Osteoblast (primary cell): ENCODE results near the gene TLK1. TPM values are rescaled to one million over a fixed set of nuclear protein-coding genes. Genes with fewer than 3 reads are reported as not detected.

Experiments used
- DNase-seq: peaks from one replicate; pipeline ENCODE4 v3.0.0; 2011; ENCODE audit warnings: low spot score, mixed read lengths; ENCODE audit not compliant: insufficient read length; ENCODE audit errors: missing footprints
- H2AFZ ChIP-seq: 2 replicates; pipeline ENCODE4 v1.6.0; 2011; ENCODE audit warnings: mild to moderate bottlenecking, low read length
- H3K27ac ChIP-seq: 2 replicates; pipeline ENCODE4 v1.5.1; 2011; ENCODE audit warnings: mild to moderate bottlenecking, low read depth, low read length, moderate library complexity
- H3K27me3 ChIP-seq: 2 replicates; pipeline ENCODE4 v1.6.0; 2012; ENCODE audit warnings: mild to moderate bottlenecking, control low read depth, inconsistent platforms, low read length, moderate library complexity; ENCODE audit not compliant: insufficient read depth
- H3K36me3 ChIP-seq: 2 replicates; pipeline ENCODE4 v1.5.1; 2011; ENCODE audit warnings: mild to moderate bottlenecking, low read length, control low read depth, moderate library complexity; ENCODE audit not compliant: insufficient read depth
- H3K4me1 ChIP-seq: 2 replicates; pipeline ENCODE4 v1.5.1; 2011; ENCODE audit warnings: mild to moderate bottlenecking, low read length, control low read depth, moderate library complexity; ENCODE audit not compliant: insufficient read depth
- H3K4me2 ChIP-seq: 2 replicates; pipeline ENCODE4 v1.6.0; 2011; ENCODE audit warnings: mild to moderate bottlenecking, low read length; ENCODE audit not compliant: insufficient read depth
- H3K4me3 ChIP-seq: fragments of 200-600 bp; sonication (generic); 3 replicates; pipeline ENCODE4 v1.5.1; 2012; ENCODE audit warnings: mild to moderate bottlenecking, low read length, inconsistent platforms; ENCODE audit not compliant: insufficient read depth
- H3K79me2 ChIP-seq: 2 replicates; pipeline ENCODE4 v1.6.0; 2012; ENCODE audit warnings: mild to moderate bottlenecking, low read length, control low read depth, inconsistent platforms; ENCODE audit not compliant: insufficient read depth
- H3K9me3 ChIP-seq: 2 replicates; pipeline ENCODE4 v1.5.1; 2011; ENCODE audit warnings: low read depth, low read length, control low read depth
- H4K20me1 ChIP-seq: 2 replicates; pipeline ENCODE4 v1.6.0; 2012; ENCODE audit warnings: mild to moderate bottlenecking, low read length, control low read depth; ENCODE audit not compliant: insufficient read depth
- total RNA-seq: library from RNA; depleted of rRNA; stranded (reverse); fragments of >200 nt; gene quantifications from 2 replicates; pipeline ENCODE4 v1.2.3, GENCODE V29; 2012
- TF ChIP-seq, protein P1 (sequence below): IDR thresholded peaks from 2 replicates; pipeline ENCODE4 v1.5.1; 2011; ENCODE audit warnings: mild to moderate bottlenecking, low read depth, low read length, moderate library complexity; ENCODE audit errors: extremely low read depth

Gene TLK1
- total RNA-seq, 1 donor, result 22.1 TPM

GRCh38 chr2:171018522-171018921, 142.2 kb downstream of the TLK1 start:
- TF ChIP-seq, protein P1, sequence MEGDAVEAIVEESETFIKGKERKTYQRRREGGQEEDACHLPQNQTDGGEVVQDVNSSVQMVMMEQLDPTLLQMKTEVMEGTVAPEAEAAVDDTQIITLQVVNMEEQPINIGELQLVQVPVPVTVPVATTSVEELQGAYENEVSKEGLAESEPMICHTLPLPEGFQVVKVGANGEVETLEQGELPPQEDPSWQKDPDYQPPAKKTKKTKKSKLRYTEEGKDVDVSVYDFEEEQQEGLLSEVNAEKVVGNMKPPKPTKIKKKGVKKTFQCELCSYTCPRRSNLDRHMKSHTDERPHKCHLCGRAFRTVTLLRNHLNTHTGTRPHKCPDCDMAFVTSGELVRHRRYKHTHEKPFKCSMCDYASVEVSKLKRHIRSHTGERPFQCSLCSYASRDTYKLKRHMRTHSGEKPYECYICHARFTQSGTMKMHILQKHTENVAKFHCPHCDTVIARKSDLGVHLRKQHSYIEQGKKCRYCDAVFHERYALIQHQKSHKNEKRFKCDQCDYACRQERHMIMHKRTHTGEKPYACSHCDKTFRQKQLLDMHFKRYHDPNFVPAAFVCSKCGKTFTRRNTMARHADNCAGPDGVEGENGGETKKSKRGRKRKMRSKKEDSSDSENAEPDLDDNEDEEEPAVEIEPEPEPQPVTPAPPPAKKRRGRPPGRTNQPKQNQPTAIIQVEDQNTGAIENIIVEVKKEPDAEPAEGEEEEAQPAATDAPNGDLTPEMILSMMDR, result no peak
- H3K4me3 ChIP-seq, result no peak overlapping the region
- no peaks in the 10 kb centered on the region for H4K20me1 ChIP-seq
- no peaks in the 10 kb centered on the region for H3K27me3 ChIP-seq
- no peak overlapping the region for H3K27ac ChIP-seq
- H2AFZ ChIP-seq, result no peak overlapping the region
- H3K9me3 ChIP-seq, result no peaks in the 10 kb centered on the region
- H3K36me3 ChIP-seq, result peaks cover 18% of the 10 kb centered on the region
- peaks cover 12% of the 10 kb centered on the region for H3K4me1 ChIP-seq
- H3K79me2 ChIP-seq, result peaks cover 7% of the 10 kb centered on the region
- no peak for DNase-seq
- H3K4me2 ChIP-seq, result no peak overlapping the region

- peaks cover 6% of the 10 kb centered on the region for H3K4me1 ChIP-seq
- TF ChIP-seq, protein P1, result no peak
- H2AFZ ChIP-seq, result no peak overlapping the region
Measured at GRCh38 chr2:171016125-171016524, 144.6 kb downstream of the TLK1 start.

GRCh38 chr2:171013851-171014250, 146.8 kb downstream of the TLK1 start:
- Histone ChIP-seq H3K4me3 (no peak overlapping the region), H3K27me3 (no peaks in the 10 kb centered on the region), H2AFZ (no peak overlapping the region), H3K36me3 (peaks cover 23% of the 10 kb centered on the region), H3K4me1 (no peaks in the 10 kb centered on the region), H4K20me1 (no peaks in the 10 kb centered on the region), H3K79me2 (peaks cover 7% of the 10 kb centered on the region), H3K4me2 (no peak overlapping the region), H3K9me3 (no peaks in the 10 kb centered on the region), H3K27ac (no peak overlapping the region)
- DNase-seq, result no peak
- TF ChIP-seq, protein P1, result no peak

More at GRCh38 chr2:171016125-171016524, 144.6 kb downstream of the TLK1 start:
- peaks cover 7% of the 10 kb centered on the region for H3K79me2 ChIP-seq
- H3K36me3 ChIP-seq, result peaks cover 16% of the 10 kb centered on the region
- H3K9me3 ChIP-seq, result no peaks in the 10 kb centered on the region
- H3K4me3 ChIP-seq, result no peak overlapping the region
- H3K4me2 ChIP-seq, result no peak overlapping the region
- H3K27me3 ChIP-seq, result no peaks in the 10 kb centered on the region
- DNase-seq, result no peak
- H3K27ac ChIP-seq, result no peak overlapping the region
- no peaks in the 10 kb centered on the region for H4K20me1 ChIP-seq

- DNase-seq, result no peak
- no peak overlapping the region for H2AFZ ChIP-seq
- no peak overlapping the region for H3K4me3 ChIP-seq
- H3K27ac ChIP-seq, result no peak overlapping the region
- H3K9me3 ChIP-seq, result no peaks in the 10 kb centered on the region
- no peaks in the 10 kb centered on the region for H3K27me3 ChIP-seq
- H4K20me1 ChIP-seq, result no peaks in the 10 kb centered on the region
- H3K79me2 ChIP-seq, result no peaks in the 10 kb centered on the region
- peaks cover 30% of the 10 kb centered on the region for H3K36me3 ChIP-seq
- TF ChIP-seq, protein P1, result no peak
- H3K4me2 ChIP-seq, result no peak overlapping the region
- H3K4me1 ChIP-seq, result no peaks in the 10 kb centered on the region
Measured at GRCh38 chr2:171009386-171009785, 151.3 kb downstream of the TLK1 start.
